ENCODE measurements around the gene GALNT18. TPM values are rescaled to one million over a fixed set of nuclear protein-coding genes. Genes with fewer than 3 reads are reported as not detected.

GALNT18 gene
- total RNA-seq, 5 donors from 2014 or later (not counting 1 experiment from before 2014, with no cell fraction given): 0.10 to 0.15 TPM; not detected in 3

GRCh38 chr11:11349870-11350337 is 271.9 kb downstream of the GALNT18 start:
- Mint-ChIP-seq H3K36me3 (no peaks in the 10 kb centered on the region), H3K27me3 (peaks cover 0 to 7% of the 10 kb centered on the region in 2 donors), H3K9me3 (no peaks in the 10 kb centered on the region), H3K4me3 (no peak overlapping the region), H3K27ac (no peak overlapping the region), H3K4me1 (no peaks in the 10 kb centered on the region)
- POLR2A ChIA-PET: no interaction called here
- ATAC-seq (replicated peaks in 1 of 4) (no peak), DNase-seq (no peak)
- peaks cover 0 to 7% of the 10 kb centered on the region in 2 experiments for H3K27me3 ChIP-seq (replicated peaks in 1 of 2; ENCODE audit: control insufficient read depth in 2 of 2, extremely low read depth in 1 of 2, insufficient read depth in 2 of 2, low read length in 1 of 2)
- no peaks in the 10 kb centered on the region for H3K9me3 ChIP-seq
- no CpG with 5 or more reads among the region's 1 CpG for WGBS (ENCODE audit: insufficient coverage)
- CTCF ChIA-PET: no interaction called here
- no peaks in the 10 kb centered on the region for H3K4me1 ChIP-seq (ENCODE audit: control insufficient read depth in 1 of 2, extremely low read depth in 1 of 2, insufficient read depth in 2 of 2, low read length in 2 of 2)
- no peaks in the 10 kb centered on the region for H3K36me3 ChIP-seq (ENCODE audit: control insufficient read depth in 2 of 2, extremely low read depth in 1 of 2, insufficient read depth in 1 of 2, low read length in 1 of 2)
- no peak overlapping the region for H3K27ac ChIP-seq (ENCODE audit: low read length)
- H3K4me3 ChIP-seq (ENCODE audit: control insufficient read depth in 1 of 2, extremely low read depth in 1 of 2, low read length in 1 of 2): no peak overlapping the region

GRCh38 chr11:11349106-11349825 is 272.5 kb downstream of the GALNT18 start:
- POLR2A ChIA-PET: no interaction called here
- H3K27ac ChIP-seq (ENCODE audit: low read length): no peak overlapping the region
- ATAC-seq (replicated peaks in 1 of 4) (no peak), DNase-seq (no peak)
- WGBS (ENCODE audit: insufficient coverage): no CpG with 5 or more reads among the region's 12 CpGs
- Mint-ChIP-seq H3K9me3 (no peaks in the 10 kb centered on the region), H3K27ac (no peak overlapping the region), H3K4me1 (no peaks in the 10 kb centered on the region), H3K4me3 (no peak overlapping the region), H3K27me3 (peaks cover 0 to 4% of the 10 kb centered on the region in 2 donors), H3K36me3 (no peaks in the 10 kb centered on the region)
- H3K9me3 ChIP-seq: no peaks in the 10 kb centered on the region
- H3K4me3 ChIP-seq (ENCODE audit: control insufficient read depth in 1 of 2, extremely low read depth in 1 of 2, low read length in 1 of 2): no peak overlapping the region
- CTCF ChIA-PET: no interaction called here
- peaks cover 0 to 7% of the 10 kb centered on the region in 2 experiments for H3K27me3 ChIP-seq (replicated peaks in 1 of 2; ENCODE audit: control insufficient read depth in 2 of 2, extremely low read depth in 1 of 2, insufficient read depth in 2 of 2, low read length in 1 of 2)
- H3K4me1 ChIP-seq (ENCODE audit: control insufficient read depth in 1 of 2, extremely low read depth in 1 of 2, insufficient read depth in 2 of 2, low read length in 2 of 2): no peaks in the 10 kb centered on the region
- no peaks in the 10 kb centered on the region for H3K36me3 ChIP-seq (ENCODE audit: control insufficient read depth in 2 of 2, extremely low read depth in 1 of 2, insufficient read depth in 1 of 2, low read length in 1 of 2)

- Histone ChIP-seq H3K9me3 (no peaks in the 10 kb centered on the region), H3K27me3 (replicated peaks in 1 of 2; ENCODE audit: control insufficient read depth in 2 of 2, extremely low read depth in 1 of 2, insufficient read depth in 2 of 2, low read length in 1 of 2) (peaks cover 0 to 7% of the 10 kb centered on the region in 2 experiments), H3K4me1 (ENCODE audit: control insufficient read depth in 1 of 2, extremely low read depth in 1 of 2, insufficient read depth in 2 of 2, low read length in 2 of 2) (no peaks in the 10 kb centered on the region), H3K36me3 (ENCODE audit: control insufficient read depth in 2 of 2, extremely low read depth in 1 of 2, insufficient read depth in 1 of 2, low read length in 1 of 2) (no peaks in the 10 kb centered on the region), H3K4me3 (ENCODE audit: control insufficient read depth in 1 of 2, extremely low read depth in 1 of 2, low read length in 1 of 2) (no peak overlapping the region), H3K27ac (ENCODE audit: low read length) (no peak overlapping the region)
- Mint-ChIP-seq H3K9me3 (no peaks in the 10 kb centered on the region), H3K4me3 (no peak overlapping the region), H3K36me3 (no peaks in the 10 kb centered on the region), H3K27me3 (peaks cover 0 to 9% of the 10 kb centered on the region in 2 donors), H3K4me1 (no peaks in the 10 kb centered on the region), H3K27ac (no peak overlapping the region)
- CTCF ChIA-PET: no interaction called here
- no peak for ATAC-seq (replicated peaks in 1 of 4)
- WGBS (ENCODE audit: insufficient coverage): 70% methylated on average over 3 of the region's 5 CpGs
- POLR2A ChIA-PET: no interaction called here
- no peak for DNase-seq
These were observed 273.5 kb downstream of the GALNT18 start for GRCh38 chr11:11348303-11348702.

GRCh38 chr11:11347592-11347991 is 274.2 kb downstream of the GALNT18 start:
- Histone ChIP-seq H3K4me1 (ENCODE audit: control insufficient read depth in 1 of 2, extremely low read depth in 1 of 2, insufficient read depth in 2 of 2, low read length in 2 of 2) (no peaks in the 10 kb centered on the region), H3K27me3 (replicated peaks in 1 of 2; ENCODE audit: control insufficient read depth in 2 of 2, extremely low read depth in 1 of 2, insufficient read depth in 2 of 2, low read length in 1 of 2) (peaks cover 0 to 7% of the 10 kb centered on the region in 2 experiments), H3K4me3 (ENCODE audit: control insufficient read depth in 1 of 2, extremely low read depth in 1 of 2, low read length in 1 of 2) (no peak overlapping the region), H3K27ac (ENCODE audit: low read length) (no peak overlapping the region), H3K9me3 (no peaks in the 10 kb centered on the region), H3K36me3 (ENCODE audit: control insufficient read depth in 2 of 2, extremely low read depth in 1 of 2, insufficient read depth in 1 of 2, low read length in 1 of 2) (no peaks in the 10 kb centered on the region)
- Mint-ChIP-seq H3K27ac (no peak overlapping the region), H3K27me3 (peaks cover 0 to 9% of the 10 kb centered on the region in 2 donors), H3K9me3 (no peaks in the 10 kb centered on the region), H3K36me3 (no peaks in the 10 kb centered on the region), H3K4me3 (no peak overlapping the region), H3K4me1 (no peaks in the 10 kb centered on the region)
- WGBS (ENCODE audit: insufficient coverage): 87% methylated on average over 5 of the region's 7 CpGs
- DNase-seq: no peak
- POLR2A ChIA-PET: no interaction called here
- CTCF ChIA-PET: no interaction called here
- ATAC-seq (replicated peaks in 1 of 4): no peak

GRCh38 chr11:11346303-11346702 is 275.5 kb downstream of the GALNT18 start:
- no peak overlapping the region for H3K27ac ChIP-seq (ENCODE audit: low read length)
- Mint-ChIP-seq H3K9me3 (no peaks in the 10 kb centered on the region), H3K27me3 (peaks cover 0 to 9% of the 10 kb centered on the region in 2 donors), H3K36me3 (no peaks in the 10 kb centered on the region), H3K4me1 (no peaks in the 10 kb centered on the region), H3K27ac (no peak overlapping the region), H3K4me3 (no peak overlapping the region)
- CTCF ChIA-PET: no interaction called here
- H3K27me3 ChIP-seq (replicated peaks in 1 of 2; ENCODE audit: control insufficient read depth in 2 of 2, extremely low read depth in 1 of 2, insufficient read depth in 2 of 2, low read length in 1 of 2): peaks cover 0 to 7% of the 10 kb centered on the region in 2 experiments
- ATAC-seq (replicated peaks in 1 of 4) (no peak), DNase-seq (no peak)
- no peaks in the 10 kb centered on the region for H3K36me3 ChIP-seq (ENCODE audit: control insufficient read depth in 2 of 2, extremely low read depth in 1 of 2, insufficient read depth in 1 of 2, low read length in 1 of 2)
- no peak overlapping the region for H3K4me3 ChIP-seq (ENCODE audit: control insufficient read depth in 1 of 2, extremely low read depth in 1 of 2, low read length in 1 of 2)
- no peaks in the 10 kb centered on the region for H3K9me3 ChIP-seq
- no peaks in the 10 kb centered on the region for H3K4me1 ChIP-seq (ENCODE audit: control insufficient read depth in 1 of 2, extremely low read depth in 1 of 2, insufficient read depth in 2 of 2, low read length in 2 of 2)
- POLR2A ChIA-PET: interaction anchor here in 1 of 2 donors (0.5 kb wide), 1 partner anchor 1598 kb away, joined by 5 read pairs; no protein-coding TSS in a partner anchor
- WGBS (ENCODE audit: insufficient coverage): 64% methylated on average over 2 of the region's 4 CpGs

- no peaks in the 10 kb centered on the region for H3K4me1 ChIP-seq (ENCODE audit: control insufficient read depth in 1 of 2, extremely low read depth in 1 of 2, insufficient read depth in 2 of 2, low read length in 2 of 2)
- Mint-ChIP-seq H3K9me3 (no peaks in the 10 kb centered on the region), H3K36me3 (no peaks in the 10 kb centered on the region), H3K4me3 (no peak overlapping the region), H3K27ac (no peak overlapping the region), H3K27me3 (peaks cover 0 to 9% of the 10 kb centered on the region in 2 donors), H3K4me1 (no peaks in the 10 kb centered on the region)
- 80% methylated on average over 1 of the region's 1 CpG for WGBS (ENCODE audit: insufficient coverage)
- no peak for DNase-seq
- no peaks in the 10 kb centered on the region for H3K9me3 ChIP-seq
- peaks cover 0 to 11% of the 10 kb centered on the region in 2 experiments for H3K27me3 ChIP-seq (replicated peaks in 1 of 2; ENCODE audit: control insufficient read depth in 2 of 2, extremely low read depth in 1 of 2, insufficient read depth in 2 of 2, low read length in 1 of 2)
- no peaks in the 10 kb centered on the region for H3K36me3 ChIP-seq (ENCODE audit: control insufficient read depth in 2 of 2, extremely low read depth in 1 of 2, insufficient read depth in 1 of 2, low read length in 1 of 2)
- ChIA-PET CTCF (no interaction called here), POLR2A (no interaction called here)
- no peak for ATAC-seq (replicated peaks in 1 of 4)
- H3K27ac ChIP-seq (ENCODE audit: low read length): no peak overlapping the region
- no peak overlapping the region for H3K4me3 ChIP-seq (ENCODE audit: control insufficient read depth in 1 of 2, extremely low read depth in 1 of 2, low read length in 1 of 2)
These were observed 276.7 kb downstream of the GALNT18 start for GRCh38 chr11:11345099-11345498.
